Measurements from ENCODE around the gene ATG101. TPM values are rescaled to one million over a fixed set of nuclear protein-coding genes. Genes with fewer than 3 reads are reported as not detected.

Gene ATG101
- polyA plus RNA-seq, 2 donors = 16.3 to 43.0 TPM

GRCh38 chr12:52084491-52085231 lies 14.9 kb downstream of the ATG101 start:
- H3K27ac ChIP-seq (ENCODE audit: low read depth in 2 of 2, low read length in 1 of 2) = no peak overlapping the region
- H3K9me3 ChIP-seq (ENCODE audit: control insufficient read depth in 2 of 2, insufficient read depth in 1 of 2, low read depth in 1 of 2, low read length in 1 of 2) = no peaks in the 10 kb centered on the region
- peaks cover 0 to under 1% of the 10 kb centered on the region in 2 donors for H3K36me3 ChIP-seq (ENCODE audit: control insufficient read depth in 2 of 2, insufficient read depth in 2 of 2, low read length in 1 of 2)
- no peaks in the 10 kb centered on the region for H3K27me3 ChIP-seq (ENCODE audit: control insufficient read depth in 1 of 2, insufficient read depth in 2 of 2, low read length in 2 of 2)
- H3K4me3 ChIP-seq (ENCODE audit: low read depth in 1 of 2, low read length in 2 of 2) = no peak overlapping the region
- peaks cover 0 to 2% of the 10 kb centered on the region in 2 donors for H3K4me1 ChIP-seq (ENCODE audit: control insufficient read depth in 2 of 2, insufficient read depth in 2 of 2, low read length in 1 of 2)
- WGBS, 2 donors = 86 to 87% methylated on average over 9 of the region's 9 CpGs

DNA sequence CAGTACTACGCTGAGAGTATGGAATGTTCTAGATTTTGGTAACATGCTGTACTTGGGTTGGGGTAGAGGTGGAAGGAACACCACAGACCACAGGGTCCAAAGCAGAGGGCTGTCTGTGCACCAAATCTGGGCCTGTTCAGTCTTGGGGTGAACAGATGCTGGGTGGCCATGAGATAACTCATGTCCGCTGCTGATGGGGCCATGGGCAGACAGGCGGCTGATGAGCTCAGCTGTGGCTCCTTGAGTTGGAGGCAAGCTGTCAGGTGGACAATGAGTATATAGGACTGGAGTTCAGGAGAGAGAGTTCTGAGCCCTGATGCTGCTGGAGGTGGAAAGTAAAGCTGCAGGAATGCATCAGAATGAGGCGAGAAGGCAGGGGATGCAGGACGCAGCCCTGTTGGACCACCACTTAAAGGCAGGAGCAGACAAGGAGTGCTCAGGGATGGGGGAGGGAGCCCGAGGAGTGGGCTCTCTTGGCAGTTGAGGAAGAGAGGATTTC lies 16.0 kb downstream of the ATG101 start:
- 87 to 88% methylated on average over 6 of the region's 6 CpGs for WGBS, 2 donors

DNA sequence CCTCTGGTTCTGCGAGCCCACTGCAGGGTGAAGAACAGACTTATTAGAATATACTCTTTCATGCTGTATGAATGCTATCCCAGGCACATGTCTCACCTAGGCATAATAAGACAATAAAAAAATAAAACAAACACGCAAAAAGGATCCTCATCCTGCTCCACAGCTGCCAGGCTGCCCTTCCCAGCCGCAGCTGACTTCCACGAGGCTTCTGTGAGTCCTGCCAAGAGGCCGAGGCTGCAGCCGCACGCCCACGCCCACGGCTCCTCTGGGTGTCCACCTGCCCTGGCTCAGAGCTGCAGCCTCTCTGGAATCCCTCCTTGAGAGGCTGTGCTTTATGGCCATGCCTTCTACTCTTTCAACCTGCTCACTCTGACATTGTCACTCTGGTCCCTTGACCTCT lies 16.6 kb downstream of the ATG101 start:
- Histone ChIP-seq H3K27ac (ENCODE audit: low read depth in 2 of 2, low read length in 1 of 2) (no peak overlapping the region), H3K4me3 (ENCODE audit: low read depth in 1 of 2, low read length in 2 of 2) (no peak overlapping the region), H3K36me3 (ENCODE audit: control insufficient read depth in 2 of 2, insufficient read depth in 2 of 2, low read length in 1 of 2) (no peaks in the 10 kb centered on the region), H3K4me1 (ENCODE audit: control insufficient read depth in 2 of 2, insufficient read depth in 2 of 2, low read length in 1 of 2) (no peaks in the 10 kb centered on the region), H3K27me3 (ENCODE audit: control insufficient read depth in 1 of 2, insufficient read depth in 2 of 2, low read length in 2 of 2) (no peaks in the 10 kb centered on the region), H3K9me3 (ENCODE audit: control insufficient read depth in 2 of 2, insufficient read depth in 1 of 2, low read depth in 1 of 2, low read length in 1 of 2) (no peaks in the 10 kb centered on the region)
- WGBS, 2 donors = 41 to 50% methylated on average over 9 of the region's 9 CpGs

More for the DNA sequence above, 16.0 kb downstream of the ATG101 start:
- Histone ChIP-seq H3K4me1 (ENCODE audit: control insufficient read depth in 2 of 2, insufficient read depth in 2 of 2, low read length in 1 of 2) (peaks cover 0 to 2% of the 10 kb centered on the region in 2 donors), H3K27me3 (ENCODE audit: control insufficient read depth in 1 of 2, insufficient read depth in 2 of 2, low read length in 2 of 2) (no peaks in the 10 kb centered on the region), H3K9me3 (ENCODE audit: control insufficient read depth in 2 of 2, insufficient read depth in 1 of 2, low read depth in 1 of 2, low read length in 1 of 2) (no peaks in the 10 kb centered on the region), H3K27ac (ENCODE audit: low read depth in 2 of 2, low read length in 1 of 2) (no peak overlapping the region), H3K4me3 (ENCODE audit: low read depth in 1 of 2, low read length in 2 of 2) (no peak overlapping the region), H3K36me3 (ENCODE audit: control insufficient read depth in 2 of 2, insufficient read depth in 2 of 2, low read length in 1 of 2) (no peaks in the 10 kb centered on the region)

GRCh38 chr12:52086944-52087835 lies 17.4 kb downstream of the ATG101 start:
- H3K4me1 ChIP-seq (ENCODE audit: control insufficient read depth in 2 of 2, insufficient read depth in 2 of 2, low read length in 1 of 2) = no peaks in the 10 kb centered on the region
- no peaks in the 10 kb centered on the region for H3K27me3 ChIP-seq (ENCODE audit: control insufficient read depth in 1 of 2, insufficient read depth in 2 of 2, low read length in 2 of 2)
- no peaks in the 10 kb centered on the region for H3K9me3 ChIP-seq (ENCODE audit: control insufficient read depth in 2 of 2, insufficient read depth in 1 of 2, low read depth in 1 of 2, low read length in 1 of 2)
- WGBS, 2 donors = 75 to 78% methylated on average over 22 of the region's 22 CpGs
- H3K36me3 ChIP-seq (ENCODE audit: control insufficient read depth in 2 of 2, insufficient read depth in 2 of 2, low read length in 1 of 2) = no peaks in the 10 kb centered on the region
- no peak overlapping the region for H3K27ac ChIP-seq (ENCODE audit: low read depth in 2 of 2, low read length in 1 of 2)
- H3K4me3 ChIP-seq (ENCODE audit: low read depth in 1 of 2, low read length in 2 of 2) = no peak overlapping the region

DNA sequence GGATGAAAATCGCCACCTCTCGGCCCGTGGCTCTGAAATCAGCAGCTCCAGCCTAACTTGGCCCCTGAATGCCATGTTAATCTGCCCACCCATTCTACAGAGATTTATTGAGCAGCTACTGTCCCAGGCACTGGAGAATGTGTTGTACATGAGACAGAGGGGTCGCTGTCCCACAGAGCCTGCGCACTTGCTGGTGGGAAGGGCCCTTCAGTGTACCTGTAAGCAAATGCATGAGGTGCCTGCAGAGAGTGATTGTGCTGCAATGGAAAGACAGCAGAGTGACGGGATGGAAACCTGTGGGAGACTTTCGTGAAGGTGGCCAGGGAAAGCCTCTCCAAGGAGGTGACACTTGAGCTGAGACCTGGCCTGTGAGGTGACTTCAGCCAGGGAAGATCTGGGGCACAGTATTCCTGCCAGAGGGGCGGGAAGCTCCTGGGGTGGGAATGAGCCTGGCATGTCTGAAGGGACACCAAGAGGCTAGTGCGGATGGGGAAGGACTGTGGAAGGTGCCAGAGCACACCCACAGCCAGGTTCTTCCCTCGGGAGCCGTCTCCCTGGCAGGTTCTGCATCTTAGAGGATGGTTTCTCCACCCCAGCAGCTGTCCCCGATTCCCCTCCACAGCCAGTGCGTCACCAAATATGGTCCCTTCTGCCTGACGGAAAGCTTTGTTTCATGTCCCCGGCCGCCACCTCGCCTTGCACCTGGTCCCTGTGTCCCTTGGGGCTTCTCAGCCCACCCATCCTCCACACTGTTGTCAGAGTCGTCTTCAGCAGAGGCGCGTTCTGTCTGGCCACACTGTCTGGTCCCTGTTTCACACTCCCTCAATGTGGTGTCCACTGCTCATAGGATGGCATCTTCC lies 18.4 kb downstream of the ATG101 start:
- Histone ChIP-seq H3K4me1 (ENCODE audit: control insufficient read depth in 2 of 2, insufficient read depth in 2 of 2, low read length in 1 of 2) (no peaks in the 10 kb centered on the region), H3K27ac (ENCODE audit: low read depth in 2 of 2, low read length in 1 of 2) (no peak overlapping the region)
- 74 to 81% methylated on average over 20 of the region's 20 CpGs for WGBS, 2 donors

GRCh38 chr12:52089491-52089890 lies 19.7 kb downstream of the ATG101 start:
- H3K27me3 ChIP-seq (ENCODE audit: control insufficient read depth in 1 of 2, insufficient read depth in 2 of 2, low read length in 2 of 2) = no peaks in the 10 kb centered on the region
- H3K4me3 ChIP-seq (ENCODE audit: low read depth in 1 of 2, low read length in 2 of 2) = no peak overlapping the region
- no peaks in the 10 kb centered on the region for H3K36me3 ChIP-seq (ENCODE audit: control insufficient read depth in 2 of 2, insufficient read depth in 2 of 2, low read length in 1 of 2)
- 91 to 92% methylated on average over 11 of the region's 11 CpGs for WGBS, 2 donors
- no peaks in the 10 kb centered on the region for H3K9me3 ChIP-seq (ENCODE audit: control insufficient read depth in 2 of 2, insufficient read depth in 1 of 2, low read depth in 1 of 2, low read length in 1 of 2)
- H3K4me1 ChIP-seq (ENCODE audit: control insufficient read depth in 2 of 2, insufficient read depth in 2 of 2, low read length in 1 of 2) = no peaks in the 10 kb centered on the region
- no peak overlapping the region for H3K27ac ChIP-seq (ENCODE audit: low read depth in 2 of 2, low read length in 1 of 2)

More for the DNA sequence above, 18.4 kb downstream of the ATG101 start:
- no peaks in the 10 kb centered on the region for H3K27me3 ChIP-seq (ENCODE audit: control insufficient read depth in 1 of 2, insufficient read depth in 2 of 2, low read length in 2 of 2)
- H3K9me3 ChIP-seq (ENCODE audit: control insufficient read depth in 2 of 2, insufficient read depth in 1 of 2, low read depth in 1 of 2, low read length in 1 of 2) = no peaks in the 10 kb centered on the region
- H3K4me3 ChIP-seq (ENCODE audit: low read depth in 1 of 2, low read length in 2 of 2) = no peak overlapping the region
- H3K36me3 ChIP-seq (ENCODE audit: control insufficient read depth in 2 of 2, insufficient read depth in 2 of 2, low read length in 1 of 2) = no peaks in the 10 kb centered on the region

- Histone ChIP-seq H3K9me3 (ENCODE audit: control insufficient read depth in 2 of 2, insufficient read depth in 1 of 2, low read depth in 1 of 2, low read length in 1 of 2) (no peaks in the 10 kb centered on the region), H3K27me3 (ENCODE audit: control insufficient read depth in 1 of 2, insufficient read depth in 2 of 2, low read length in 2 of 2) (no peaks in the 10 kb centered on the region), H3K4me3 (ENCODE audit: low read depth in 1 of 2, low read length in 2 of 2) (no peak overlapping the region), H3K36me3 (ENCODE audit: control insufficient read depth in 2 of 2, insufficient read depth in 2 of 2, low read length in 1 of 2) (no peaks in the 10 kb centered on the region), H3K4me1 (ENCODE audit: control insufficient read depth in 2 of 2, insufficient read depth in 2 of 2, low read length in 1 of 2) (no peaks in the 10 kb centered on the region), H3K27ac (ENCODE audit: low read depth in 2 of 2, low read length in 1 of 2) (no peak overlapping the region)
- WGBS, 2 donors = 71 to 78% methylated on average over 10 of the region's 10 CpGs
Measured at GRCh38 chr12:52090291-52090690, 20.5 kb downstream of the ATG101 start.

DNA sequence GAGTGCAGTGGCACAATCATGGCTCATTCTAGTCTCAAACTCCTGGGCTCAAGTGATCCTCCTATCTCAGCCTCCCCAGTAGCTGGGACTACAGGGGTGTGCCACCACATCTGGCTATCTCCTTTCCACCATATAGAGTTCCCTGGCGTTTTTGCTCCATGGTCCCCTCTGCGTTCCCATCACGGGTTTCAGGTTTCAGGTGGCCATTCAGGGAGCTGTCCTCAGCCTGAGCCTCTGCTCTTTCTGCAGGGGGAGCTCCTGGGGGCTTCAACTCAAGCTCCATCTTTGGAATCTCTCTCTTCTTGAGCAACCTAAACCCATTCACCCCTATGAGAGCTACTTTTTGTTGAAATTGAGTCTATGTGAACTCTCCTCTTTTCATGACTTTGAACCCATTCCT lies 21.3 kb downstream of the ATG101 start:
- H3K27me3 ChIP-seq (ENCODE audit: control insufficient read depth in 1 of 2, insufficient read depth in 2 of 2, low read length in 2 of 2) = no peaks in the 10 kb centered on the region
- no peaks in the 10 kb centered on the region for H3K36me3 ChIP-seq (ENCODE audit: control insufficient read depth in 2 of 2, insufficient read depth in 2 of 2, low read length in 1 of 2)
- 37% methylated on average over 3 of the region's 3 CpGs for WGBS, 2 donors
- no peaks in the 10 kb centered on the region for H3K9me3 ChIP-seq (ENCODE audit: control insufficient read depth in 2 of 2, insufficient read depth in 1 of 2, low read depth in 1 of 2, low read length in 1 of 2)
- no peaks in the 10 kb centered on the region for H3K4me1 ChIP-seq (ENCODE audit: control insufficient read depth in 2 of 2, insufficient read depth in 2 of 2, low read length in 1 of 2)
- no peak overlapping the region for H3K27ac ChIP-seq (ENCODE audit: low read depth in 2 of 2, low read length in 1 of 2)
- no peak overlapping the region for H3K4me3 ChIP-seq (ENCODE audit: low read depth in 1 of 2, low read length in 2 of 2)

DNA sequence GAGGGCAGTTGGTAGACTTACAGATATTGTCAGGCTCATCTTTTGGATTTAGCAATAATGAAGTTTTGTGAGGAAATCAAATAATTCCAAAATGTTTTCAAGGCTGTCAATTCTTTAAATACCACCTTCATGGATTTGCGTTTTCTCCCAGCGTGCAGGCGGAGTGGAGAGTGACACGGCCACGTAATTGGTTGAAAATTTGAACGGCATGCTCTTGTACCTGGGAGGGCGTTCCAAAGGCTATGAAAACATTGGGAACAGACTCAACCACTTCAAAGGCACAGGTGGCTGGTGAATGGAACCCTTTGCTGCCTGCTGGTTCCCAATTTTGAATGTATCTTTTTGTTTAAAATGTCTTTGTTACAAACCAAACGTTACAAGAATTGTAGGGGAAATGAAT lies 22.1 kb downstream of the ATG101 start:
- Histone ChIP-seq H3K27me3 (ENCODE audit: control insufficient read depth in 1 of 2, insufficient read depth in 2 of 2, low read length in 2 of 2) (no peaks in the 10 kb centered on the region), H3K9me3 (ENCODE audit: control insufficient read depth in 2 of 2, insufficient read depth in 1 of 2, low read depth in 1 of 2, low read length in 1 of 2) (no peaks in the 10 kb centered on the region), H3K27ac (ENCODE audit: low read depth in 2 of 2, low read length in 1 of 2) (no peak overlapping the region), H3K4me1 (ENCODE audit: control insufficient read depth in 2 of 2, insufficient read depth in 2 of 2, low read length in 1 of 2) (no peaks in the 10 kb centered on the region), H3K4me3 (ENCODE audit: low read depth in 1 of 2, low read length in 2 of 2) (no peak overlapping the region), H3K36me3 (ENCODE audit: control insufficient read depth in 2 of 2, insufficient read depth in 2 of 2, low read length in 1 of 2) (no peaks in the 10 kb centered on the region)
- 39 to 43% methylated on average over 8 of the region's 8 CpGs for WGBS, 2 donors
